Limb (tissue), 2 donors: ENCODE results near the gene KRTAP1-1.
A peak's percentile ranks its signal among the peaks of the same experiment; 100 is the strongest.
"Not testable (repeated sequence)": the region's sequence is repeated elsewhere in the genome, so short reads cannot be mapped to it uniquely, and the experiment has no call there.

Source experiments
- DNase-seq, 2 donors: peaks; one replicate each; pipeline ENCODE4 v3.0.0-alpha.2; 2016; ENCODE audit errors: extremely low spot score in 2 of 2

Gene KRTAP1-1, protein sequence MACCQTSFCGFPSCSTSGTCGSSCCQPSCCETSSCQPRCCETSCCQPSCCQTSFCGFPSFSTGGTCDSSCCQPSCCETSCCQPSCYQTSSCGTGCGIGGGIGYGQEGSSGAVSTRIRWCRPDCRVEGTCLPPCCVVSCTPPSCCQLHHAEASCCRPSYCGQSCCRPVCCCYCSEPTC

DNA sequence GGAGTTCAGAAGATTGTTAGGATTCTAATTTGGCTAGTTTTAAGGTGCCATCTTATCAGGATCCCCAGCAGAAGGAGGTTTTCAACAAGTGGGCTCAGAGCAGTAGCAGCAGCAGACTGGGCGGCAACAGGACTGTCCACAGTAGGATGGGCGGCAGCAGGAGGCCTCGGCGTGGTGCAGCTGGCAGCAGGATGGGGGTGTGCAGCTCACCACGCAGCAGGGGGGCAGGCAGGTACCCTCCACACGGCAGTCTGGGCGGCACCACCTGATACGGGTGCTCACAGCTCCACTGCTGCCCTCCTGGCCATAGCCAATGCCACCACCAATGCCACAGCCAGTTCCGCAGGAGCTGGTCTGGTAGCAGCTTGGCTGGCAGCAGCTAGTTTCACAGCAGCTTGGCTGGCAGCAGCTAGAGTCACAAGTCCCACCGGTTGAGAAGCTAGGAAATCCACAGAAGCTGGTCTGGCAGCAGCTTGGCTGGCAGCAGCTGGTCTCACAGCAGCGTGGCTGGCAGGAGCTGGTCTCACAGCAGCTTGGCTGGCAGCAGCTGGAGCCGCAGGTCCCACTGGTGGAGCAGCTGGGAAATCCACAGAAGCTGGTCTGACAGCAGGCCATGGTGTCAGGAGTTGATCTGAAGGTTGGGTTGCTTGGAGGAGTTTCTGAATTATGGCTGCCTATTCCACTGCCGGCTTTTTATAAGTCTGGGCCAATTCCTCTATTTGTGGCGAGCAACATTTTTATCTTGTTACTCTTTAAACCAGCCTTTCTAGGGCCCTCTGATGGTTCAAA lies at the start of gene KRTAP1-1:
Gene KRTAP1-1 (minus strand): TSS at position 668 of the 789 bp plus-strand sequence. CDS start 53 bp downstream, at position 615.
- DNase-seq = peak; percentile 14 to 37

DNA sequence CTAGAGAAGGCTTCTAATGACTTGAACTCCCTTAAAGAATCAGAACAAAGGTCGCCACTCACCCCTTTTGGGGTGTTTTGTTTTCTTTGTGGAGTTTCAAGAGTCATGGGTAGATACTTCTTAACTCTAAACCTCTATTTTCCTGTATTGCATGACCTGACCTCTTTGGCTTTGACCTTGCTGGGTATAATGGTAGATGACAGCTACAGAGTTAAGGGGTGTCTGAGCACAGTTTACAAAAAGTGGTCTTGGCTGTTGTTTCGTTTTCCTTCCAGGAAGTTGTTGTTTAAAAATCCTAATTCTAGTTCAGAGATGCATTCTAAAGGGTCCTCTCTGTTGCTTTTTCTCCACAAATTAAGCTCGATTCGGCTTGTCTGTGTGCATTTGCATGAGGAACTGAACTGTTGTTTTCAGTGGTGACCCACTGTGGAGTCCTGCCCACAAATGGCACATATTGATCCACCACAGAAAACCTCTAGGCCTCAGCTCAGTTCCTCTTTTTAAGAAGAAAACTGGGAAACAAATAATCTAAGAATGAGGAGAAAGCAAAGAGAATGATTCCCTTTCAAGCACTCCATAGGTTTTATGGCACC lies 47.6 kb upstream of the KRTAP1-1 start:
- DNase-seq = not testable (repeated sequence)

DNA sequence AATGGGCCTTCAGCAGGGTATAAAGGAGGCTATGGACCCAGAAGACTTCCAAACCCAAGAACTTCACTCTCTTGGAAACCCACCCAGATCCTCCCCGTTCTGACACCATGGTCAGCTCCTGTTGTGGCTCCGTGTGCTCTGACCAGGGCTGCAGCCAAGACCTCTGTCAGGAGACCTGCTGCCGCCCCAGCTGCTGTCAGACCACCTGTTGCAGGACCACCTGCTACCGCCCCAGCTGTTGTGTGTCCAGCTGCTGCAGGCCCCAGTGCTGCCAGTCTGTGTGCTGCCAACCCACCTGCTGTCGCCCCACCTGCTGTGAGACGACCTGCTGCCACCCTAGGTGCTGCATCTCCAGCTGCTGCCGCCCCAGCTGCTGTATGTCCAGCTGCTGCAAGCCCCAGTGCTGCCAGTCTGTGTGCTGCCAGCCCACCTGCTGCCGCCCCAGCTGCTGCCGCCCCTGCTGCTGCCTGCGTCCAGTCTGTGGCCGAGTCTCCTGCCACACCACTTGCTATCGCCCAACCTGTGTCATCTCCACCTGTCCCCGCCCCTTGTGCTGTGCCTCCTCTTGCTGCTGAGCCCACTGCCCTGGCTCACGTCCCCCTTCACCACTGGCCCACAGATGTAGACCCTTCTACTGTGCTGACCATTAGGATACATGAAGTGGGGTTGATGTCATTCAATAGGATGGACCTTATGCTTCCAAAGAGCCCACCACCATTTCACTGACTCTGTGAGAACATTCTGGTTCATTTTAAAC lies 43.0 kb upstream of the KRTAP1-1 start, which contains the start of gene KRTAP4-7:
Gene KRTAP4-7 (plus strand): TSS at position 51 of the 757 bp plus-strand sequence. CDS start 57 bp downstream, at position 108.
- not testable (repeated sequence) for DNase-seq

DNA sequence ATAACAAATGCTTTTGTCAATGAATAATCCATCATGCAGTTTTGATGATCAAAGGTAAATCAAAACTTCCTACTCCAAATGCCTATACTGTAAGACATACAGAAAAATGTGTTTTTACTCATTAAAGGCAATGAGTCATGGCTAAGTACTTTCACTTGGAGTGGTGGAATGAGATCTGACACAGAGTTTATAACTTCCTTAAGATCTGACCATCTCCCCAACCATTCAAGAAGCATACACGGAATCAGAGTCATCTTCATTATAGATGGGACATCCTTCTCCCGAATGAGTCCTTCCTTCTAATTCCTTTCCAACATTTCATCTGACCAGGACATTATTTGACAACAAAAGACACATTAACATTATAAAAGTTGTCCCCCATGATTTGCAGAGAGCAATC lies 42.2 kb upstream of the KRTAP1-1 start:
- not testable (repeated sequence) for DNase-seq

DNA sequence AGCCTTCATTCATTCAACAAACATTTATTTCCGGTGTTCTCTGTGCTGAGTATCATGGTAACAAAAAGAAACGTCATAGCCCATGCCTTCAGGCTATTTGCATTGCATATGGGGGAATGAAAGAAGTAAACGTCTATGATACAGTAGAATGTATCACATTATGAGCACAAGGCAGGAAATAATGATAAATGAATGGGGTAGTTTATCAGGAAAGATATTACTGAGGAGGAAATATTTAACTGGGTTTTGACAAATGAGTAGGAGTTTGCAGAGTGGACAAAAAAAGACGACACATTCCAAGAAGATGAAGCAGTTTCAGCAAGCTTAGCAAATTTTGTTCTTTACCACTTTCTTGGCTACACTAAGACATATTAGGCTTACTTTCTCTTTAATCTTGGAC lies 41.4 kb upstream of the KRTAP1-1 start:
- no peak for DNase-seq

DNA sequence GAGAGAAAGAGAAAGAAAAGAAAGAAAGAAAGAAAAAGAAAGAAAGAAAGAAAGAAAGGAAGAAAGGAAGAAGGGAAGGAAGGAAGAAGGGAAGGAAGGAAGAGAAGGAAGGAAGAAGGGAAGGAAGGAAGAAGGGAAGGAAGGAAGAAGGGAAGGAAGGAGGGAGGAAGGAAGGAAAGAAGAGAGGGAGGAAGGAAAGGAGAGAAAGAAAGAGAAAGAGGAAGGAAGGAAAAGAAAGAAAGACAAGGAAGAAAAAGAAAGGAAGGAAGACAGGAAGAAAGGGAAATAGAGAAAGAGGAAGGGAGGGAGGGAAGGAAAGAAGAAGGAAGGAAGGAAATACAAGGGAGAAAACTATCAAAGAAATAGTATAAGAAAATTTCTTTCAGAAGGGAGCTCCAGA lies 35.5 kb upstream of the KRTAP1-1 start:
- no peak for DNase-seq

DNA sequence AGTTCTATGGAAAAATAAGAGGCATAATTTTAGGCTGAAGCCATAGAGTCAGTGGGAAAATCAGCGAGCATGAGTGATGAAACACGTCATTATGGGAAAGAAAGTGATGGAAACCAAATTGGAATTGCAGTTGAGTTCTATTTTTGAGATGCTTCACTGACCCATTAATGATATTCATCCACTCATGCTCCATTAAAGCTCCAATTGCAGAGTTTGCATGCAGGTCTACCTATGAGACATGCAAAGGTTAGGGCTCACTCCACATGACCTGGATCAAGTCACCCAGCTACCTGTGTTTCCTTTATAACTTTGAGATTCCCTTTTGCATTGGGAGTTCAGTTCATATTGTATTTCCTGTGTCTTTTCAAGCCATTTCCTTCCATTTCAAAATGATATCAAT lies 32.4 kb upstream of the KRTAP1-1 start:
- DNase-seq = no peak

DNA sequence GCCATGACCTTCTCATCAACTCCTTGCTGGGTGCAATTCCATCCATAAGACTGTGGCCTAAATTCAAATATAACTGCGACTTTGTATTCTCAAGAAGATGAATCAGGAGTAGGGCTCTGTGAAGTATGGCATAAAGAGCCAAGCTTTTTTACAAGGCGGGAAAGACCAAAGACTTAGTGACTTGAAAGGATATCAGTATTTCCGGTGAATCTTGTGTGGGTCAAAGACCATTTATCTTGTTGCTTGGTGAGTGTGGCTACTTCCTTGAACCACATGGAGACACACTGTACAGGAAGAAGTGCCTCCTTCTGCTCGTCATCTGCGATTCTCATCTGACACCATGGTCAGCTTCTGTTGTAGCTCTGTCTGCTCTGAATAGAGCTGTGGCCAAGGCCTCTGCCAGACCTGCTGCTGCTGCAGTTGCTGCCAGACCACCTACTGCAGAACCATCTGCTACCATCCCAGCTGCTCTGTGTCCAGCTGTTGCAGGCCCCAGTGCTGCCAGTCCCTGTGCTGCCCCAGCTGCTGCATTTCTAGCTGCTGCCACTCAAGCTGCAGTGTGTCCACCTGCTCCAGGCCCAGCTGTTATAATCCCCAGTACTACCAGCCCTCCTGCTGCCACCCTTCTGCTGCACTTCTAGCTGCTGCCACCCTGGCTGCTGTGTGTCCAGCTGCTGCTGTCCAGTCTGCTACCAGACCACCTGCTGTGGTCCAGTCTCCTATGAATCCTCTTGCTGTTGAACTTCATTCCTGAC lies 30.5 kb upstream of the KRTAP1-1 start:
- peak in 1 of 2 donors; percentile 53 for DNase-seq

DNA sequence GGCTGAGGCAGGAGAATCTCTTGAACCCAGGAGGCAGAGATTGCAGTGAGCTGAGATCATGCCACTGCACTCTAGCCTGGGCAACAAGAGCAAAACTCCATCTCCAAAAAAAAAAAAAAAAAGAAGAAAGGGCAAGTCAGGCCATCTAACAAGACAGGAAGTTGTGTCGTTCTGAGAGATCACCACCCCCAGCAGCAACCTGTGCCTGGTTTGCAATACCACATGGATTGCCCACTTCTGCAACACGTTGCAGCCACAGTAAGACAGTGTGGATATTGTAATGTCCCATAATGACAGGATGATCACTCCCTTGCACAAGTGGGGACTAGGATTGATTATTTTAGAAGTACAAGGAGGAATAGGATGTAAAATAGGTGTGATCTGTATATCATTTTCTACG lies 27.8 kb upstream of the KRTAP1-1 start:
- DNase-seq = no peak

DNA sequence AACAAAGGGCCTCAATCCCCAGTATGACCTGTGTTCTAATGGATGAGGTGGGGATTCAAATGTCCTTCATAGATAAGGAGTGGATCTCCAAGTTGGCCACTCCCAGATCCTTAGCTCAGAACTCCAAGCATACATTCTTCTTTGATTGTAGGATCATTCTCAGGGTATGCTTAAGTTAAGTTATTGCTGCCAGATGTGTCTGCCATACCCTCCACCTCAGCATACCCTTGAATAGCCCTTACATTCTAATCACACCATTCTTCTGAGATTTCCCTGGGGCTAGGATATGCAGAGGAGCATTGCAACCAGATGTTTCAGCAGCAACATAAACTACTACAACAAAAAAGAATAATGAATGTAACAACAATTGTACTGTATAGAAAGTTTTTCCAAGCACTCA lies 26.0 kb upstream of the KRTAP1-1 start:
- DNase-seq = no peak

DNA sequence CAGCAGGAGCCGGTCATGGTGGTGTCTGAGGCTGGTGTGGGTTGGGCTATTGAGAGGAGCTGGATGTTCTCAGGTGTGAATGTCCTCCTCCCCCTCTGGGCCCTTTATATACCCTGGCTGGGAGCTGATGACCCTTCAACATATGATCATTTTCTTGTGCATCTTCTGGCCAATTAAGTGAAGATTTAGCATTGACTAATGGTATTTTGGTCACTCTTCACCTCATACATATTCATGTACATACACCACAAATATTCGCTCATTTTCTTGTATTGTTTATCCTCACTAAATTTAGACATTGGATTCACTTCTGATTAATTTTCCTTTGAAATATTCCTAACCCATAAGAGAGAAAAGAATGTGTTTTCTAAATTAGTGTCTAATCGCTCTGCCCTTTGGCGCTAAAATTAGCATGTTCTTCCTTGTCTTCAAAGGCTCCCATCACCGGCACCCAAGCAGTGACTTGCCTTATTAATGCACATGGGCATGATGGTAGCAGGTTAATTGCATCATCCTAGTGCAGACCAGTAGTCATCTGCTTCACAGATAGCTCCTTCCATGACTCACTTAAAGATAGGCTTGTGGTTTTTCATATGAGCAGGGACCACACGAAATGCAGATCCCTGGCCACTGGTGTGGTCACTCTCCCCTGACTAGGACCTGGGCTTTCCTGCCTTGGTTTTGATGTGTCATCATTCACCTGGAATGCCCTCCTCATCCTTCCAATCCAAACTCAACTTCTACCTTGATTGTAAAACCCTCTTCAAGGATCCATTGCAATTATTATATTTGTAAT lies 24.8 kb upstream of the KRTAP1-1 start, which contains the start of gene KRTAP2-4:
Gene KRTAP2-4 (minus strand): TSS at position 51 of the 796 bp plus-strand sequence. CDS start 34 bp downstream, at position 17.
- DNase-seq = no peak

DNA sequence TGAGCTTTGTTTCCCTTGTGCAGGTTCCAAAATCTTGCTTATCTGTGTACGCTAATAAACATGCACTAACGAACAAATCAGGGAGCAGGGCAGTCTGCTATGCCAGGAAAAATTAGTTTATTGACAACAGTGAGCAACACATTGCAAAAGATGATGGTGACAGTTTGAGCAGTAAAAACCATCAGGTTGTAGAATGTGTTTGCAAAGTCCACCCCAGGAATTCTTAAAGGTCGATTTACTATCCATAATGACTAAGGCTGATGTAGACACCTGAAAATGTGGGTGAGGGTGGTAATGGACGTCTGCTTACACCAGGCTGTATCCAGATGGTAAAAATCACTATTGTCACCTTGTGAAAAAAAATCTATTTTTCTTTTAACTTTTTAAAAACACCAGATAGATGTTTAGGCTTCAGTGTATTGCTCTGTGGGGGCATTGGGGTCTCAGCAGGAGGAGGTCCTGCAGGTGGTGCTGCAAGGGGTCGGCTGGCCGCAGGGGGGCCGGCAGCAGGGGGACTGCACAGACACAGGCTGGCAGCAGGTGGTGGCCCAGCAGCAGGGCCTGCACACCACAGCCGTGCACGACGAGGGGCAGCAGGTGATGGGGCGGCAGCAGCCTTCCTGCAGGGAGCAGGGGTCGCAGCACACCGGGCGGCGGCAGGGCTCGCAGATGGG lies 23.9 kb upstream of the KRTAP1-1 start:
- not testable (repeated sequence) for DNase-seq

DNA sequence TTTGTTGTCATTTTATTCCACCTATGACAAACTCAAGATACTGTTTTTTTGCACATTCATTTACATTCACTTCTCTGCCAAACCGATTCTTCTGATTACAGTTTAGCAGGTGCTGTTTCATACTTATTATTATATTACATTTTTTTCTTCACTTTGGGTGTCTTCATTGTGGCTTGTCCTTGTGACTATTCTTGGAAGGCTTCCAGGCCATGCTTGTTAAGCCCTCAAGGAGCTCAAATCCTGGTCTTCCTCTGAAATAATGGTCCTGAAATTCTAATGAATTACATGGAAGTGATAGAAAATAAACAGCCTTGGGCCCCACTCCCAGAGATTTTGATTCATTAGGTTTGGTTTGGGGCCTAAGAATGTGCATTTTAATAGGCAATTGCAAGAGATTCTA lies 23.1 kb upstream of the KRTAP1-1 start:
- DNase-seq = no peak

DNA sequence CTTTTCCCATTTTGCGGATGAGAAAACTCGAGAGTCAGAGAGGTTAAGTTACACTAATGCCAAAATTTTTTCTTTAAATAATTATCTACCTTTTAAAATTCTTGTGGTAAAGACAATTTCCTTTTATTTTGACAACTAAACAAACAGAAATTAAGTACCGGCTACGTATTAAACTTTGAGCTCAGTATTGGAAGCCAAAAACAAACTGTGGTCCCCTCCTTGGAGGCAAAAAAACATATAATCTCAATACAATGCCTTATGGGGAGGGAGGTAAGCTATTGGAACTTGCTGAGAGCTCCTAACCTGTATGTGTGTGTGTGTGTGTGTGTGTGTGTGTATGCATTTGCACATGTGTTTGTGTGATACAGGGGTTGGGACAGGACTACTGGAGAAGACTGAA lies 22.2 kb upstream of the KRTAP1-1 start:
- DNase-seq = no peak

DNA sequence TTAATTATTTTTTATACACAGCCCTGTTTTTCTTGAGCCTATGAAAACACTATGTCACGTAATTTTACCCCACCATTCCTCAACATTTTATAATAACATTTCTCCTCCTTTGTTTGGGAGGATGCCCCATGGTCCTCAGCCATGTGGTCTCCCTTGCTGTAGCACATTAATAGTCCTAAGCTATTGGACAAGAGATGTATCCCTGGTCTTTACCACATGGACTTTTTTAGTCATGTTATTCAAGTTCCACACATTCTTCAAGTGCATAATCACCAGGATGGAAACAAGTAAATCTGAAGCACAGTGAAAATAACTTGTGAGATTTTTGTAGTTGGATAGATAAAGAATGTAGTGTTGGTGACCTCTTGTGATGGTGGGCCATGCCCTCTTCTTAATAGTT lies 20.7 kb upstream of the KRTAP1-1 start:
- DNase-seq = no peak

DNA sequence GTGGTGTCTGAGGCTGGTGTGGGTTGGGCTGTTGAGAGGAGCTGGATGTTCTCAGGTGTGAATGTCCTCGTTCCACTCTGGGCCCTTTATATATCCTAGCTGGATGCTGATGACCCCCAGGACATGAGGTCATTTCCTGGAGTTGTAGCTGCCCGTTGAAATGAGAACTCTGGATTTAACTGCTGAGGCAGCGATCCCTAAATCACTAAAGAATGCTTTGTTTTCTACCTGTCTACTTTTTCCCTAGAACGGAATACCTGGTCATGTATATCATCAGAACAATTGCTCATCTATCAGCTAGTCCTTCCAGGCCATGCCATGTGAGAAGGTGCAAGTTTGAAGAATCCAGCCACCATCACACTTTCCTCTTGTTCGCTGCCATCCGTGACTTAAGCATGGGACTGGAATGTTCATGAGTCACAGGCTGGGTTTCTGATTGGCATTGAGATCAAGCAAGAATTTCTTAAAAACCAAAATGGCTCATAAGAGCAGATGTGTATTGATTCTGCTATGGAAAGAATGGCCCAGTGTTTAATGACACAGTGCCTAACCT lies 18.9 kb upstream of the KRTAP1-1 start, which contains the start of gene KRTAP2-3:
Gene KRTAP2-3 (minus strand): TSS at position 63 of the 553 bp plus-strand sequence. CDS start 64 bp downstream, outside the sequence.
- no peak for DNase-seq

DNA sequence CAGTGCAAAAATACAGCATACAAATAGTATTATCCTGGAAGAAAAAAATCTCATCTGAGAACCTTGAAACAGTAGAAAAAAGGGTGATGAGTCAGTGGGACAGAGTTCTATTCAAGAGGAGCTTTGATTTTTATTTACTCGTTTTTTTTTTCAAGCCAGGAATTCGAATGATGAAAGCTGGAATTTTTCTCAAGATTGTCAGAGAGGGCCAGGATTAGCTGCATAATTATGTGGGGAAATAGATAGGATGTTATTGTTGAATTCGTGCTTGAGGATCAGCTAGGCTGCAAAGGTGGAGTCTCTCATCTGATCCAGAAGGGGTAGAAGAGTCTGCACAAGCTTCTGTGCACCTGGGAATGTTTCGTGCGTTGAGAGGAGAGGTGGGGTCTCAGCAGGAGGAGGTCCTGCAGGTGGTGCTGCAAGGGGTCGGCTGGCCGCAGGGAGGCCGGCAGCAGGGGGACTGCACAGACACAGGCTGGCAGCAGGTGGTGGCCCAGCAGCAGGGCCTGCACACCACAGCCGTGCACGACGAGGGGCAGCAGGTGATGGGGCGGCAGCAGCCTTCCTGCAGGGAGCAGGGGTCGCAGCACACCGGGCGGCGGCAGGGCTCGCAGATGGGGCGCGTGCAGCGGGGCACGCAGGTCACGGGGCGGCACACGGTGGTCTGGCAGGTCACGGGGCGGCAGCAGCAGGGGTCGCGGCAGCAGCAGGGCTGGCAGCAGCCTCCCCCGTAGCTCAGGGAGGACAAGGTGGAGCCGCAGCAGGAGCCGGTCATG lies 18.2 kb upstream of the KRTAP1-1 start:
- DNase-seq = not testable (repeated sequence)

DNA sequence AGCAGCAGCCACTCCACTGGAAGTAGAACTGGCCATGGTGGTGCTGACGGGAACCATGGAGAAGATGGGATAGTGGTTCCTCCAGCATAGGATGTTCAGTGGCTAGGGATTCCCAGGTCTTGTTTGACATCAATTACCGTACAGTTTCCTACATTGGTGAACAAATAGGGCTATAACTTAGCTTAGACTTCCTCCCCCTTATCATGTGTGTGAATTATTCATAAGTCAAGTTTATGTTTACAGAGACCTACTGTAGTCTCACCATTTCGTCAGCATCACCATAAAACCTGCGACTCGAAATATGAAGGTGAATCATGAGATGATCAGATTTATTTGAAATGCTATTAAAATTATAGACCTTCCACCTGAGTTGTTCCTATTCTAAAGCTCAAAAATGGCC lies 17.5 kb upstream of the KRTAP1-1 start:
- no peak for DNase-seq
